H1 (cell line): ENCODE data around the gene MCM5. TPM values are rescaled to one million over a fixed set of nuclear protein-coding genes. Genes with fewer than 3 reads are reported as not detected.
A peak's percentile ranks its signal among the peaks of the same experiment; 100 is the strongest.

ENCODE experiments used
- ASH2L ChIP-seq: fragments of 200-600, 300-600 bp; sonication (generic); IDR thresholded peaks from one replicate; pipeline ENCODE4 v1.7.1; 2017; ENCODE audit warnings: low read length
- ATF2 ChIP-seq: IDR thresholded peaks from 2 replicates; pipeline ENCODE4 v1.6.1; 2012; ENCODE audit warnings: low read length, inconsistent platforms
- BACH1 ChIP-seq: IDR thresholded peaks from 2 replicates; pipeline ENCODE4 v1.6.1; 2012; ENCODE audit warnings: low read length, improper control_type of control experiment
- BRCA1 ChIP-seq: IDR thresholded peaks from 2 replicates; pipeline ENCODE4 v1.6.1; 2012; ENCODE audit warnings: low read depth, low read length, improper control_type of control experiment
- CBX5 ChIP-seq: fragments of 300-800, 300-1000 bp; sonication (generic); IDR thresholded peaks from 2 replicates; pipeline ENCODE4 v1.7.1; 2016; ENCODE audit warnings: antibody characterized with exemption, low read length, low read depth
- CEBPB ChIP-seq: IDR thresholded peaks from 2 replicates; pipeline ENCODE4 v1.6.1; 2012; ENCODE audit warnings: low read depth, low read length
- CHD1 ChIP-seq: IDR thresholded peaks from 2 replicates; pipeline ENCODE4 v1.6.1; 2012; ENCODE audit warnings: low read depth, low read length, improper control_type of control experiment
- CREB1 ChIP-seq: IDR thresholded peaks from 2 replicates; pipeline ENCODE4 v1.6.1; 2012; ENCODE audit warnings: inconsistent platforms
- EZH2 ChIP-seq: fragments of 200-600 bp; sonication (generic); IDR thresholded peaks from 2 replicates; pipeline ENCODE4 v1.7.1; 2012; ENCODE audit warnings: low read depth, mild to moderate bottlenecking, moderate library complexity, low read length, inconsistent platforms; ENCODE audit not compliant: severe bottlenecking
- GABPA ChIP-seq: IDR thresholded peaks from 2 replicates; pipeline ENCODE4 v1.6.1; 2011; ENCODE audit warnings: mild to moderate bottlenecking, low read length, moderate library complexity, borderline replicate concordance; ENCODE audit not compliant: insufficient read depth
- GTF2F1 ChIP-seq: IDR thresholded peaks from 2 replicates; pipeline ENCODE4 v1.6.1; 2012; ENCODE audit warnings: low read depth, low read length, improper control_type of control experiment, borderline replicate concordance
- KDM4A ChIP-seq: IDR thresholded peaks from one replicate; pipeline ENCODE4 v1.7.1; 2012; ENCODE audit warnings: low read depth, mild to moderate bottlenecking, moderate library complexity, low read length, inconsistent platforms; ENCODE audit not compliant: severe bottlenecking
- MAX ChIP-seq: IDR thresholded peaks from 2 replicates; pipeline ENCODE4 v1.6.1; 2012; ENCODE audit warnings: inconsistent platforms
- NRF1 ChIP-seq: IDR thresholded peaks from 2 replicates; pipeline ENCODE4 v1.6.1; 2011; ENCODE audit warnings: mild to moderate bottlenecking, low read depth, low read length, improper control_type of control experiment
- PHF8 ChIP-seq: fragments of 200-600 bp; sonication (generic); conservative IDR thresholded peaks from 2 replicates; pipeline ENCODE4 v1.7.1; 2012; ENCODE audit warnings: low read depth, mild to moderate bottlenecking, inconsistent platforms, low read length, moderate library complexity
- POLR2A ChIP-seq, 2 experiments: IDR thresholded peaks; 1 replicate in 1 of 2; 2 replicates in 1 of 2; pipeline ENCODE4 v1.6.1; 2011; ENCODE audit warnings: low read depth in 2 of 2, low read length in 2 of 2, mild to moderate bottlenecking in 2 of 2; ENCODE audit errors: control extremely low read depth in 1 of 2
- POLR2AphosphoS5 ChIP-seq: IDR thresholded peaks from 2 replicates; pipeline ENCODE4 v1.6.1; 2011; ENCODE audit warnings: low read depth, low read length
- RBBP5 ChIP-seq: IDR thresholded peaks from 2 replicates; pipeline ENCODE4 v1.7.1; 2012; ENCODE audit warnings: low read depth, mild to moderate bottlenecking, inconsistent platforms, low read length, moderate library complexity, borderline replicate concordance
- RNF2 ChIP-seq: fragments of 200-900, 300-1000 bp; sonication (generic); IDR thresholded peaks from 2 replicates; pipeline ENCODE4 v1.7.1; 2016; ENCODE audit warnings: borderline replicate concordance, low read depth, mild to moderate bottlenecking, antibody characterized with exemption, low read length; ENCODE audit not compliant: poor library complexity, severe bottlenecking; ENCODE audit errors: missing control alignments
- SIRT6 ChIP-seq: IDR thresholded peaks from one replicate; pipeline ENCODE4 v1.7.1; 2012; ENCODE audit warnings: low read length, inconsistent platforms
- SP2 ChIP-seq: IDR thresholded peaks from 2 replicates; pipeline ENCODE4 v1.6.1; 2012; ENCODE audit warnings: mild to moderate bottlenecking, low read length, inconsistent platforms
- SRF ChIP-seq: IDR thresholded peaks from 2 replicates; pipeline ENCODE4 v1.6.1; 2011; ENCODE audit warnings: mild to moderate bottlenecking, low read depth, low read length, moderate library complexity
- TEAD4 ChIP-seq: IDR thresholded peaks from 2 replicates; pipeline ENCODE4 v1.6.1; 2012; ENCODE audit warnings: low read depth, low read length, inconsistent platforms, mixed read lengths
- YY1 ChIP-seq: IDR thresholded peaks from 2 replicates; pipeline ENCODE4 v1.6.1; 2011; ENCODE audit warnings: low read depth, mild to moderate bottlenecking, low read length
- polyA plus RNA-seq, 7 experiments: library from polyadenylated mRNA; depleted of rRNA in 3 of 7; stranded (reverse) in 5 of 7; unstranded in 2 of 7; fragments of >200 nt in 5 of 7; fragments of 200-250 nt in 2 of 7; gene quantifications; 1 replicate in 5 of 7; 2 replicates in 1 of 7; 4 replicates in 1 of 7; pipeline versions ENCODE4 v1.2.1 to v1.2.3, GENCODE V29; 2011 to 2013; ENCODE audit warnings: missing spikeins in 2 of 7, mixed read lengths in 2 of 7
- total RNA-seq: library from RNA; stranded (reverse); fragmentation: NEBNext Ultra II Directional; extraction: Animal tissue kit (Norgen Biotek cat#: 25700); gene quantifications from 2 replicates; pipeline ENCODE4 v1.2.1, GENCODE V29; 2021

The MCM5 gene
- total and polyA plus RNA-seq, 2 of the 8 experiments (the other 6 are each of a cell fraction or from before 2014, with no cell fraction given) = 210 to 305 TPM

GRCh38 chr22:35376728-35377472 is 23.0 kb upstream of the MCM5 start (continued):
- TF ChIP-seq GTF2F1 (no peak), CREB1 (peak; percentile 51), NRF1 (no peak), SRF (no peak), CHD1 (no peak), ASH2L (peak; percentile 41), TEAD4 (peak; percentile 81), KDM4A (no peak), POLR2A (IDR thresholded peaks at IDR 0.05; ENCODE audit: control extremely low read depth in 1 of 2, low read depth in 2 of 2, low read length in 2 of 2) (peak in 1 of 2 experiments; percentile 29; a peak in 1 of 3 replicates), ATF2 (peak; percentile 53; the same call in 1 of the 2 replicates), CBX5 (no peak), POLR2AphosphoS5 (no peak; the same call in none of the 2 replicates), BRCA1 (no peak), PHF8 (no peak; the same call in 1 of the 2 replicates), RBBP5 (no peak), YY1 (no peak), MAX (peak; percentile 98), SP2 (no peak), SIRT6 (no peak), BACH1 (peak; percentile 100), EZH2 (no peak), CEBPB (peak; percentile 98), RNF2 (no peak), GABPA (no peak)
